Measurements from ENCODE around the gene NECTIN1.

NECTIN1 gene

GRCh38 chr11:119610836-119611426 is 118.1 kb downstream of the NECTIN1 start:
- H3K4me3 ChIP-seq (ENCODE audit: low read depth, low read length), result no peak overlapping the region
- no peak for TF ChIP-seq MAX (IDR thresholded peaks at IDR 0.05; ENCODE audit: low read depth, low read length)
- TF ChIP-seq POLR2A (IDR thresholded peaks at IDR 0.05; ENCODE audit: extremely low read depth, insufficient read length), result no peak
- TF ChIP-seq MYC (IDR thresholded peaks at IDR 0.05; ENCODE audit: low read depth, low read length), result no peak
- no peak for TF ChIP-seq CTCF (IDR thresholded peaks at IDR 0.05; ENCODE audit: low read depth, low read length)
- DNase-seq (ENCODE audit: low read depth), result no peak

- no peak for TF ChIP-seq MAX (IDR thresholded peaks at IDR 0.05; ENCODE audit: low read depth, low read length)
- TF ChIP-seq CTCF (IDR thresholded peaks at IDR 0.05; ENCODE audit: low read depth, low read length), result no peak
- no peak for TF ChIP-seq MYC (IDR thresholded peaks at IDR 0.05; ENCODE audit: low read depth, low read length)
- no peak for TF ChIP-seq POLR2A (IDR thresholded peaks at IDR 0.05; ENCODE audit: extremely low read depth, insufficient read length)
- H3K4me3 ChIP-seq (ENCODE audit: low read depth, low read length), result no peak overlapping the region
- no peak for DNase-seq (ENCODE audit: low read depth)
Observed at GRCh38 chr11:119608781-119609180, 120.2 kb downstream of the NECTIN1 start.

- no peak overlapping the region for H3K4me3 ChIP-seq (ENCODE audit: low read depth, low read length)
- TF ChIP-seq POLR2A (IDR thresholded peaks at IDR 0.05; ENCODE audit: extremely low read depth, insufficient read length) (no peak), CTCF (IDR thresholded peaks at IDR 0.05; ENCODE audit: low read depth, low read length) (no peak), MAX (IDR thresholded peaks at IDR 0.05; ENCODE audit: low read depth, low read length) (no peak), MYC (IDR thresholded peaks at IDR 0.05; ENCODE audit: low read depth, low read length) (no peak)
- no peak for DNase-seq (ENCODE audit: low read depth)
Observed at GRCh38 chr11:119608201-119608600, 120.8 kb downstream of the NECTIN1 start.

GRCh38 chr11:119607726-119608125 is 121.3 kb downstream of the NECTIN1 start:
- no peak for DNase-seq (ENCODE audit: low read depth)
- H3K4me3 ChIP-seq (ENCODE audit: low read depth, low read length), result no peak overlapping the region
- TF ChIP-seq MAX (IDR thresholded peaks at IDR 0.05; ENCODE audit: low read depth, low read length), result no peak
- TF ChIP-seq CTCF (IDR thresholded peaks at IDR 0.05; ENCODE audit: low read depth, low read length), result no peak
- no peak for TF ChIP-seq MYC (IDR thresholded peaks at IDR 0.05; ENCODE audit: low read depth, low read length)
- no peak for TF ChIP-seq POLR2A (IDR thresholded peaks at IDR 0.05; ENCODE audit: extremely low read depth, insufficient read length)

GRCh38 chr11:119605137-119605665 is 123.8 kb downstream of the NECTIN1 start:
- TF ChIP-seq CTCF (IDR thresholded peaks at IDR 0.05; ENCODE audit: low read depth, low read length), result no peak
- TF ChIP-seq MAX (IDR thresholded peaks at IDR 0.05; ENCODE audit: low read depth, low read length), result no peak
- no peak for TF ChIP-seq POLR2A (IDR thresholded peaks at IDR 0.05; ENCODE audit: extremely low read depth, insufficient read length)
- TF ChIP-seq MYC (IDR thresholded peaks at IDR 0.05; ENCODE audit: low read depth, low read length), result no peak
- DNase-seq (ENCODE audit: low read depth), result no peak
- no peak overlapping the region for H3K4me3 ChIP-seq (ENCODE audit: low read depth, low read length)
